Measurements from ENCODE around the gene UBAP2.
"Not testable (repeated sequence)": the region's sequence is repeated elsewhere in the genome, so short reads cannot be mapped to it uniquely, and the experiment has no call there.

Gene UBAP2

DNA sequence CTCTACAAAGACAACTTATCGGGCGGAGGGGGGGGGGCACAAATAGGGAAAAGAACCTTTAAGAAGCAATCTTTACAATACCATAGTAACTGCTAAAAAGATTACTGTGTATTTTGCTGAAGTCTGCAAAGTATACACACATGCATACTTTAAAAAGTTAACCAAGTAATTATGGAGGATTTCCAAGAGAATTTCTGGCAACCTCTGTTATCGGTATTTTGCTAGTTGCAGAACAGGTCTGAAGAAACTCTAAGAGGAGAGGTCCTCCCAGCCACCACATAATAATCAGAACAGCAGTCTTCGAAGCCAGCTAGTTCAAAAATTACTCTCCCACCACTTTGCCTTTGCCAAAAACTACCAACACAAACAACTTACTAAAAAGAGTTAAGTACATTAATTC is 56.1 kb downstream of the UBAP2 start:
- Histone ChIP-seq H3K27me3 (replicated peaks in 2 of 5; ENCODE audit: control insufficient read depth in 4 of 5, insufficient read depth in 5 of 5, low read length in 4 of 5) (no peaks in the 10 kb centered on the region), H3K36me3 (ENCODE audit: control insufficient read depth in 4 of 4, insufficient read depth in 4 of 4, low read length in 3 of 4) (peaks cover 9 to 49% (median 30%) of the 10 kb centered on the region in 4 experiments), H3K9me3 (ENCODE audit: control extremely low read depth in 1 of 5, control insufficient read depth in 4 of 5, insufficient read depth in 2 of 5, low read depth in 1 of 5, low read length in 4 of 5) (no peaks in the 10 kb centered on the region), H3K4me1 (ENCODE audit: control extremely low read depth in 1 of 4, control insufficient read depth in 4 of 4, insufficient read depth in 4 of 4, low read length in 3 of 4) (no peaks in the 10 kb centered on the region), H3K27ac (ENCODE audit: insufficient read depth in 1 of 2, low read depth in 1 of 2, low read length in 2 of 2, poor library complexity in 1 of 2, severe bottlenecking in 2 of 2) (no peak overlapping the region), H3K4me3 (ENCODE audit: control insufficient read depth in 1 of 7, extremely low read depth in 1 of 7, insufficient read depth in 4 of 7, low read depth in 2 of 7, low read length in 6 of 7) (no peak overlapping the region)
- no peak for DNase-seq
- no CpG with 5 or more reads among the region's 4 CpGs for WGBS (ENCODE audit: insufficient coverage)
- CTCF ChIA-PET: interaction anchor here (1.2 kb wide), 1 partner anchor 244 kb away, joined by 3 read pairs; no protein-coding TSS in a partner anchor
- POLR2A ChIA-PET: interaction anchor here (0.6 kb wide), 1 partner anchor 14 kb away, joined by 4 read pairs; no protein-coding TSS in a partner anchor

DNA sequence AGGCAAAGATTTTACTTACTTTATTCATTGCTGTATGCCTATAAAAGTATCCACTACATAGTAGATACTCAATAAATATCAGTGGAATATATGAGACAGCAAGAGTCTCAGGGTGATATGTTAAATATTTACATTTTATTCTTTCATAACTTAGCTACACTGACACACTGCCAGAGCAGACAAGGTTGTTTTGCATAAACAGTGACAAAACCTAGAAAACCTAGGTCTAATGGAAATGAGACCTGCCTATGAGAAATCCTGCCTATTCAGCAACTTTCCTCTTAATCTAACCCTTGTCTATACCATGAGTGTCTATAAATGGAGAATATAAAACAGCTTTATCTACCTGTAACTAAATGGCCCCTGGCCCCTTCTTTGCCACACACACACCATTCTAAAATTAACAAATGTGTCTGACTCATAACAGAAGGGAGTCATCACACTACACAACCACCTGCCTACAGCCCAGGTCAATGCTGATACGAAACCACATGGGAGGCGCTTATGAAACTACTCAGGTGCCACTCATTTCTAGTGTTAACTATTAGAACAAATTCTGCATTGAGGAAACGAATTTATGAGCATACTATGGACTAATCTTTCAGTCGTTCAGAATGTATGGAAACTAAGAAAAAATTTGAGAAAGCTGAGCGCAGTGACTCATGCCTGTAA is 60.3 kb downstream of the UBAP2 start:
- POLR2A ChIA-PET: no interaction called here

DNA sequence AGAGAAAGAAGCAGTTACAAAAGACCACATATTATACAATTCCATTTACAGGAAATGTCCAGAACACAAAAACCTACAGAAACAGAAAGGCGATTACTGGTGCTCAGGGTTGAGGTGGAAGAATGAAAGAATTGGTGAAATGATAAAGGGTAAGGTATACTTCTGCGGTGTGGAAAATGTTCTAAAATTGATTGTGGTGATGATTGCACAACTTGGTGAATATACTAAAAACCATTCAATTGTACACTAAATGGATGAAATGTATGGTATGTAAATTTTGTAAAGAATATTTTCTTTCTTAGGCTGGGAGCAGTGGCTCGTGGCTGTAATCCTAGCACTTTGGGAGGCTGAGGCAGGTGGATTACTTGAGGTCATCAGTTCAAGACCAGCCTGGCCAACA is 72.3 kb downstream of the UBAP2 start:
- DNase-seq: no peak
- POLR2A ChIA-PET: no interaction called here
- no peaks in the 10 kb centered on the region for H3K4me1 ChIP-seq (ENCODE audit: control extremely low read depth in 1 of 4, control insufficient read depth in 4 of 4, insufficient read depth in 4 of 4, low read length in 3 of 4)
- H3K4me3 ChIP-seq (ENCODE audit: control insufficient read depth in 1 of 7, extremely low read depth in 1 of 7, insufficient read depth in 4 of 7, low read depth in 2 of 7, low read length in 6 of 7): no peak overlapping the region
- WGBS (ENCODE audit: insufficient coverage): no CpG with 5 or more reads among the region's 3 CpGs
- no peaks in the 10 kb centered on the region for H3K9me3 ChIP-seq (ENCODE audit: control extremely low read depth in 1 of 5, control insufficient read depth in 4 of 5, insufficient read depth in 2 of 5, low read depth in 1 of 5, low read length in 4 of 5)
- H3K36me3 ChIP-seq (ENCODE audit: control insufficient read depth in 4 of 4, insufficient read depth in 4 of 4, low read length in 3 of 4): peaks cover 11 to 37% (median 29%) of the 10 kb centered on the region in 4 experiments
- no peak overlapping the region for H3K27ac ChIP-seq (ENCODE audit: insufficient read depth in 1 of 2, low read depth in 1 of 2, low read length in 2 of 2, poor library complexity in 1 of 2, severe bottlenecking in 2 of 2)
- CTCF ChIA-PET: no interaction called here
- H3K27me3 ChIP-seq (replicated peaks in 2 of 5; ENCODE audit: control insufficient read depth in 4 of 5, insufficient read depth in 5 of 5, low read length in 4 of 5): no peaks in the 10 kb centered on the region

More for the DNA sequence above, 60.3 kb downstream of the UBAP2 start:
- no peak for DNase-seq
- CTCF ChIA-PET: interaction anchor here (1.0 to 1.7 kb wide), 2 partner anchors 15 to 85 kb away, joined by 3 read pairs; no protein-coding TSS in a partner anchor
- H3K27ac ChIP-seq (ENCODE audit: insufficient read depth in 1 of 2, low read depth in 1 of 2, low read length in 2 of 2, poor library complexity in 1 of 2, severe bottlenecking in 2 of 2): no peak overlapping the region
- H3K4me3 ChIP-seq (ENCODE audit: control insufficient read depth in 1 of 7, extremely low read depth in 1 of 7, insufficient read depth in 4 of 7, low read depth in 2 of 7, low read length in 6 of 7): no peak overlapping the region
- no peaks in the 10 kb centered on the region for H3K27me3 ChIP-seq (replicated peaks in 2 of 5; ENCODE audit: control insufficient read depth in 4 of 5, insufficient read depth in 5 of 5, low read length in 4 of 5)
- H3K9me3 ChIP-seq (ENCODE audit: control extremely low read depth in 1 of 5, control insufficient read depth in 4 of 5, insufficient read depth in 2 of 5, low read depth in 1 of 5, low read length in 4 of 5): no peaks in the 10 kb centered on the region
- peaks cover 16 to 59% (median 38%) of the 10 kb centered on the region in 4 experiments for H3K36me3 ChIP-seq (ENCODE audit: control insufficient read depth in 4 of 4, insufficient read depth in 4 of 4, low read length in 3 of 4)
- no peaks in the 10 kb centered on the region for H3K4me1 ChIP-seq (ENCODE audit: control extremely low read depth in 1 of 4, control insufficient read depth in 4 of 4, insufficient read depth in 4 of 4, low read length in 3 of 4)
- 100% methylated on average over 4 of the region's 5 CpGs for WGBS (ENCODE audit: insufficient coverage)

DNA sequence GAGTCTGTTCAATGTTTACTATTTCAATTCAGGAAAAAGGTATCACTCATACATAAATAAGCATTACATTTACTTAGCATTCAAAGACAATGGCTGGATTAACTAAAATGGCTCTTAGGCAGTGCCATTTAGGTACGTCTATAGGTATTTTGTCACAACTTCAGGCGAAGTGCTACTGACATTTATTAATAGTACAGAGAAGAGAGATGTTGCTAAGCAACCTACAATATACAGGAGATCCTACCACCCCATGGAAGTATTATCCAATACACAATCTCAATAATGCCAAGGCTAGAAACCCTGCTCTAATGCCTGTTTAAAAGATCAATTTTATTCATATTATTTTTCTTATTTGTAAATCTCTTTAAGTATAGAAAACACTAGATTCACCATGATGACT is 76.0 kb downstream of the UBAP2 start:
- Histone ChIP-seq H3K4me3 (ENCODE audit: control insufficient read depth in 1 of 7, extremely low read depth in 1 of 7, insufficient read depth in 4 of 7, low read depth in 2 of 7, low read length in 6 of 7) (no peak overlapping the region), H3K4me1 (ENCODE audit: control extremely low read depth in 1 of 4, control insufficient read depth in 4 of 4, insufficient read depth in 4 of 4, low read length in 3 of 4) (no peaks in the 10 kb centered on the region), H3K9me3 (ENCODE audit: control extremely low read depth in 1 of 5, control insufficient read depth in 4 of 5, insufficient read depth in 2 of 5, low read depth in 1 of 5, low read length in 4 of 5) (no peaks in the 10 kb centered on the region), H3K36me3 (ENCODE audit: control insufficient read depth in 4 of 4, insufficient read depth in 4 of 4, low read length in 3 of 4) (peaks cover 15 to 51% (median 29%) of the 10 kb centered on the region in 4 experiments), H3K27ac (ENCODE audit: insufficient read depth in 1 of 2, low read depth in 1 of 2, low read length in 2 of 2, poor library complexity in 1 of 2, severe bottlenecking in 2 of 2) (no peak overlapping the region), H3K27me3 (replicated peaks in 2 of 5; ENCODE audit: control insufficient read depth in 4 of 5, insufficient read depth in 5 of 5, low read length in 4 of 5) (no peaks in the 10 kb centered on the region)
- ChIA-PET POLR2A (interaction anchor here (0.6 kb wide), 1 partner anchor 26 kb away, joined by 6 read pairs; no protein-coding TSS in a partner anchor), CTCF (interaction anchor here (1.4 kb wide), 1 partner anchor 9 kb away, joined by 5 read pairs; no protein-coding TSS in a partner anchor)
- no peak for DNase-seq
- 100% methylated on average over 2 of the region's 2 CpGs for WGBS (ENCODE audit: insufficient coverage)

DNA sequence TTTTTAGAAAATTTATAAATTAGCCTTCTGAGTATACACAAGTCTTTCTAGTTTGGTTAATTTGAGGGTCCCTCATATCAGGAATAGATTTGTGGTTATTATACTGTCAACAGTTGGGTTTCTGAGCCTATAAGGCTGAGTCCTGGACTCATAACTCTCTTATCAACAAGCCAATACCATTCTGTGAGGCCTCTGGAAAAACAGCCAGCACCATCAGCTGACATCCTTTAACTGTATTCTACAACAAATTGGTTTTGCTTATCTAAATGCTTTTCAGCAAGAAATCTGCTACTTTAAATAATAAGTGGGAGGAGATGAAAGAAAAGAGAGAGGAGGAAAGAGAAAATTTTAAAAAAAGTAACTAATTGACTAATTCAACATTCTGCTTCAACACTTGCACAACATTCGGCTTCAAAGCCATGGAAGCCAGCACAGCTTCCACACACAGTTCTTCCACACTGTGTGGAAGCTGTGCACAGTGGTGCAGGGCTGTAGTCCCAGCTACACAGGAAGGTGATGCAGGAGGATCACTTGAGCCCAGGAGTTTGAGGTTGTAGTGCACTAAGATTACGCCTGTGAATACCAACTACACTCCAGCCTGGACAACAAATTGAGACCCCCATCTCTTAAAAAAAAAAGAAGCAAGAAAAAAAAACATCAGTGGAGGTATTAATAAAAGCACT is 84.5 kb downstream of the UBAP2 start:
- Histone ChIP-seq H3K27me3 (replicated peaks in 2 of 5; ENCODE audit: control insufficient read depth in 4 of 5, insufficient read depth in 5 of 5, low read length in 4 of 5) (no peaks in the 10 kb centered on the region), H3K27ac (ENCODE audit: insufficient read depth in 1 of 2, low read depth in 1 of 2, low read length in 2 of 2, poor library complexity in 1 of 2, severe bottlenecking in 2 of 2) (no peak overlapping the region), H3K36me3 (ENCODE audit: control insufficient read depth in 4 of 4, insufficient read depth in 4 of 4, low read length in 3 of 4) (peaks cover 6 to 37% (median 22%) of the 10 kb centered on the region in 4 experiments), H3K9me3 (ENCODE audit: control extremely low read depth in 1 of 5, control insufficient read depth in 4 of 5, insufficient read depth in 2 of 5, low read depth in 1 of 5, low read length in 4 of 5) (no peaks in the 10 kb centered on the region), H3K4me1 (ENCODE audit: control extremely low read depth in 1 of 4, control insufficient read depth in 4 of 4, insufficient read depth in 4 of 4, low read length in 3 of 4) (no peaks in the 10 kb centered on the region), H3K4me3 (ENCODE audit: control insufficient read depth in 1 of 7, extremely low read depth in 1 of 7, insufficient read depth in 4 of 7, low read depth in 2 of 7, low read length in 6 of 7) (no peak overlapping the region)
- ChIA-PET POLR2A (no interaction called here), CTCF (no interaction called here)
- WGBS (ENCODE audit: insufficient coverage): no CpG with 5 or more reads among the region's 2 CpGs
- no peak for DNase-seq

DNA sequence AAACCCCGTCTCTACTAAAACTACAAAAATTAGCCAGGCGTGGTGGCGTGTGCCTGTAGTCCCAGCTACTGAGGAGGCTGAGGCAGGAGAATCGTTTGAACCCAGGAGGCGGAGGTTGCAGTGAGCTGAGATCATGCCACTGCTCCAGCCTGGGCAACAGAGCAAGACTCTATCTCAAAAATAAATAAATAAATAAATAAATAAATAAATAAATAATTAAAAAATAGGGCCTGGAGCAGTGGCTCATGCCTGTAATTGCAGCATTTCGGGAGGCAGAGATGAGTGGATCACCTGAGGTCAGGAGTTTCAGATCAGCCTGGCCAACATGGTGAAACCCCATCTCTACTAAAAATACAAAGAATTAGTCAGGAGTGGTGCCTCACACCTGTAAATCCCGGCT is 86.2 kb downstream of the UBAP2 start:
- WGBS (ENCODE audit: insufficient coverage): 100% methylated on average over 1 of the region's 7 CpGs
- peaks cover 9 to 32% (median 23%) of the 10 kb centered on the region in 4 experiments for H3K36me3 ChIP-seq (ENCODE audit: control insufficient read depth in 4 of 4, insufficient read depth in 4 of 4, low read length in 3 of 4)
- DNase-seq; H3K4me3 ChIP-seq (ENCODE audit: control insufficient read depth in 1 of 7, extremely low read depth in 1 of 7, insufficient read depth in 4 of 7, low read depth in 2 of 7, low read length in 6 of 7); H3K9me3 ChIP-seq (ENCODE audit: control extremely low read depth in 1 of 5, control insufficient read depth in 4 of 5, insufficient read depth in 2 of 5, low read depth in 1 of 5, low read length in 4 of 5); CTCF ChIA-PET; H3K4me1 ChIP-seq (ENCODE audit: control extremely low read depth in 1 of 4, control insufficient read depth in 4 of 4, insufficient read depth in 4 of 4, low read length in 3 of 4); H3K27me3 ChIP-seq (replicated peaks in 2 of 5; ENCODE audit: control insufficient read depth in 4 of 5, insufficient read depth in 5 of 5, low read length in 4 of 5); H3K27ac ChIP-seq (ENCODE audit: insufficient read depth in 1 of 2, low read depth in 1 of 2, low read length in 2 of 2, poor library complexity in 1 of 2, severe bottlenecking in 2 of 2): not testable (repeated sequence)
- POLR2A ChIA-PET: interaction anchor here (0.7 kb wide), 1 partner anchor 51 kb away, joined by 3 read pairs; no protein-coding TSS in a partner anchor

DNA sequence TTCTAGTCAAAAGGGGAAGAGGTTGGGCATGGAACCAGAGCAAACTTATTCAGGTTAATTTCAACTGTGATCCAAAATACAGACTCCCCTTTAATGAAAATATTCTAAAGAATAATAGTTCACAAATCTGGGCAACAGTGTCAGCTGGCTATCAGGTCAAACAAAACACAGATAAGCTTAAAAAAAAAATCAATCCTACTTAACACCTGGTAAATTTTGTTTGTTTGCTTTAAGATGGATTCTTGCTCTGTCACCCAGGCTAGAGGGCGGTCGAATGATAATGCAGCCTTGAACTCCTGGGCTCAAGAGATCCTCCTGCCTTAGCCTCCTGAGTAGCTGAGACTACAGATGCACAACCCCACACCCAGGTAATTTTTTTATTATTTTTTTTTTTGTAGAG is 89.0 kb downstream of the UBAP2 start:
- no peak for DNase-seq
- CTCF ChIA-PET: interaction anchor here (0.6 to 1.1 kb wide), 3 partner anchors 51 to 505 kb away, joined by 3 to 4 read pairs (median 3); no protein-coding TSS in a partner anchor
- Histone ChIP-seq H3K4me1 (ENCODE audit: control extremely low read depth in 1 of 4, control insufficient read depth in 4 of 4, insufficient read depth in 4 of 4, low read length in 3 of 4) (no peaks in the 10 kb centered on the region), H3K27ac (ENCODE audit: insufficient read depth in 1 of 2, low read depth in 1 of 2, low read length in 2 of 2, poor library complexity in 1 of 2, severe bottlenecking in 2 of 2) (no peak overlapping the region), H3K27me3 (replicated peaks in 2 of 5; ENCODE audit: control insufficient read depth in 4 of 5, insufficient read depth in 5 of 5, low read length in 4 of 5) (no peaks in the 10 kb centered on the region), H3K36me3 (ENCODE audit: control insufficient read depth in 4 of 4, insufficient read depth in 4 of 4, low read length in 3 of 4) (peaks cover 16 to 46% (median 29%) of the 10 kb centered on the region in 4 experiments), H3K4me3 (ENCODE audit: control insufficient read depth in 1 of 7, extremely low read depth in 1 of 7, insufficient read depth in 4 of 7, low read depth in 2 of 7, low read length in 6 of 7) (no peak overlapping the region), H3K9me3 (ENCODE audit: control extremely low read depth in 1 of 5, control insufficient read depth in 4 of 5, insufficient read depth in 2 of 5, low read depth in 1 of 5, low read length in 4 of 5) (no peaks in the 10 kb centered on the region)
- POLR2A ChIA-PET: no interaction called here
- WGBS (ENCODE audit: insufficient coverage): no CpG with 5 or more reads among the region's 2 CpGs

All from common myeloid progenitor, CD34-positive (primary cell).